ENCODE measurements around the gene TMEM14A. TPM values are rescaled to one million over a fixed set of nuclear protein-coding genes. Genes with fewer than 3 reads are reported as not detected.

The TMEM14A gene
- total RNA-seq, 1 donor = 19.9 TPM

DNA sequence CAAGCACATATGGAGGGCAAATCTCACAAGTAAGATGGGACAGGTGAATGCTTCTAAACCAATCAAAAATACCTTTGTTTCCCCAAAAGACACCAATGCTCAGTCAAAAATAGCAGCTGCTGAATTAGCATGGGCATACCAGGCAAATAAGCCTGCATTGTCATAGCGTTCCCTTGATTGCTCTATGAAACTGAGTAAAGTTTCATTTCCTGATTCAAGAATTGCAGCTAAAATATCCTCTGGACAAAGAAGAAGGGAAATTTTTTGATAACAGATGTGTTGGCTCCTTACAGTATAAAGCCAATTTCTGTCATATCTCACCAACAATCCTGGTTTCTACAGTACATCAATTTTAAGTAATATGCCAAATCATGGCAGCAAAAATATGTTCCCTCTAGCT is 3.3 kb upstream of the TMEM14A start:
- TF ChIP-seq, protein P1, sequence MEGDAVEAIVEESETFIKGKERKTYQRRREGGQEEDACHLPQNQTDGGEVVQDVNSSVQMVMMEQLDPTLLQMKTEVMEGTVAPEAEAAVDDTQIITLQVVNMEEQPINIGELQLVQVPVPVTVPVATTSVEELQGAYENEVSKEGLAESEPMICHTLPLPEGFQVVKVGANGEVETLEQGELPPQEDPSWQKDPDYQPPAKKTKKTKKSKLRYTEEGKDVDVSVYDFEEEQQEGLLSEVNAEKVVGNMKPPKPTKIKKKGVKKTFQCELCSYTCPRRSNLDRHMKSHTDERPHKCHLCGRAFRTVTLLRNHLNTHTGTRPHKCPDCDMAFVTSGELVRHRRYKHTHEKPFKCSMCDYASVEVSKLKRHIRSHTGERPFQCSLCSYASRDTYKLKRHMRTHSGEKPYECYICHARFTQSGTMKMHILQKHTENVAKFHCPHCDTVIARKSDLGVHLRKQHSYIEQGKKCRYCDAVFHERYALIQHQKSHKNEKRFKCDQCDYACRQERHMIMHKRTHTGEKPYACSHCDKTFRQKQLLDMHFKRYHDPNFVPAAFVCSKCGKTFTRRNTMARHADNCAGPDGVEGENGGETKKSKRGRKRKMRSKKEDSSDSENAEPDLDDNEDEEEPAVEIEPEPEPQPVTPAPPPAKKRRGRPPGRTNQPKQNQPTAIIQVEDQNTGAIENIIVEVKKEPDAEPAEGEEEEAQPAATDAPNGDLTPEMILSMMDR (IDR thresholded peaks at IDR 0.05; ENCODE audit: extremely low read depth, low read depth, low read length) = no peak
- H3K79me2 ChIP-seq (ENCODE audit: insufficient read depth, low read length) = peaks cover 19% of the 10 kb centered on the region
- peaks cover 11% of the 10 kb centered on the region for H3K36me3 ChIP-seq (ENCODE audit: insufficient read depth, low read length)
- no peaks in the 10 kb centered on the region for H3K9me3 ChIP-seq (ENCODE audit: low read depth, low read length)
- H2AFZ ChIP-seq (ENCODE audit: low read length) = no peak overlapping the region
- no peak overlapping the region for H3K4me3 ChIP-seq (ENCODE audit: insufficient read depth, low read length)
- no peak for DNase-seq (ENCODE audit: insufficient read length, low spot score, missing footprints)
- H3K27ac ChIP-seq (ENCODE audit: low read depth, low read length) = no peak overlapping the region
- H3K27me3 ChIP-seq (ENCODE audit: insufficient read depth, low read length) = peaks cover 3% of the 10 kb centered on the region
- H4K20me1 ChIP-seq (ENCODE audit: insufficient read depth, low read length) = peaks cover 4% of the 10 kb centered on the region
- H3K4me2 ChIP-seq (ENCODE audit: insufficient read depth, low read length) = no peak overlapping the region
- H3K4me1 ChIP-seq (ENCODE audit: insufficient read depth, low read length) = peaks cover 33% of the 10 kb centered on the region

DNA sequence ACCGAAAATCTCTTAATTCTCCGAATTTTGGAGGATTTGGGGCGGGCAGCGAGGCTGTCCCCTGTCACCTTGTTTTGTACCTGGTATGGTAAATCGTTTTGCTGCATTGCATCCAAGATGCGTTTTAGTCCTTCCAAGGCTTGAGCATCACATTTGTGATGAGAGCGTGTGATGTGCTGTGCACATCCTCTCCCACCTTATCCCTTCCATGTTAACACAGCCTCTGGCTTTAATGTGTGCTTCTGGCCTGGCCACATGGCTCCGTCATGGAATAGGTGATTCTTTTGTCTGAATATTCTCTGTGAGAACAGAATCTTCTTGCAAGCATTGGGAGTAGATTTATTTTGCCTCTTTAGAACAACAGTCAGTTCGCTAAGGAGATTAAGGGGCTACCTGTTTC is 763 bp downstream of the TMEM14A start:
- peak overlapping the region; percentile 81 for H3K4me3 ChIP-seq (ENCODE audit: insufficient read depth, low read length)
- peak overlapping the region; percentile 93 for H3K4me2 ChIP-seq (ENCODE audit: insufficient read depth, low read length)
- TF ChIP-seq, protein P1 (IDR thresholded peaks at IDR 0.05; ENCODE audit: extremely low read depth, low read depth, low read length) = no peak
- H3K27ac ChIP-seq (ENCODE audit: low read depth, low read length) = no peak overlapping the region
- peaks cover 3% of the 10 kb centered on the region for H3K27me3 ChIP-seq (ENCODE audit: insufficient read depth, low read length)
- no peaks in the 10 kb centered on the region for H3K79me2 ChIP-seq (ENCODE audit: insufficient read depth, low read length)
- DNase-seq (ENCODE audit: insufficient read length, low spot score, missing footprints) = no peak
- no peaks in the 10 kb centered on the region for H4K20me1 ChIP-seq (ENCODE audit: insufficient read depth, low read length)
- H2AFZ ChIP-seq (ENCODE audit: low read length) = no peak overlapping the region
- peaks cover 9% of the 10 kb centered on the region for H3K36me3 ChIP-seq (ENCODE audit: insufficient read depth, low read length)
- no peaks in the 10 kb centered on the region for H3K9me3 ChIP-seq (ENCODE audit: low read depth, low read length)
- H3K4me1 ChIP-seq (ENCODE audit: insufficient read depth, low read length) = peaks cover 10% of the 10 kb centered on the region

DNA sequence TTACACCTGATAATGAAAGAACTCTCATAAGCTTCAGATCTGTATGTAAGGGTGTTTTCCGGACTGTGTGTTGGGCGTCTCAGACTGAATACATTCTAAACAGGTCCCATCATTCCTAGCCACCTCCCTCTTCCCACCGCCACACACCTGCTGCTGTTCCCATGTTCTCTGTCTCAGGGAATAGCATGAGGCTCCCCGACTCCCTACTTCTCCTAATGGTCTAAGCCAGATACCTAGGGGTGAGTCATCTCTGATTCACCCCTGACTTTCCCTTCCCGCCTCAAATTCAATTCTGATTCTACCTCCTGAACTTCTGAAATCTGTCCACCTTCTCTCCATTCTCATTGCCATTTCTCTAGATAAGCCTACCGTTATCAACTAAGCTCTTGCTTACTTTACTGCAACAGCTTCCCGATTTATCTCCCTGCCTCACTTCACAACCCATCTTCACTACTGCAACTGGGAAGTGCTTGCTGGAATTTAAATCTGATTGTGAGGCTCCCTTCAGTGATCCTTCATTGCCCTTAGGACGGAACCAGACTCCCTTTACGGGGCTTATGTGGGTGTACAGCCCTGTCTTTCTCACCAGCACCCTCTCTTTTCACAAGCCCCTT is 1.6 kb downstream of the TMEM14A start:
- H2AFZ ChIP-seq (ENCODE audit: low read length) = no peak overlapping the region
- H3K4me2 ChIP-seq (ENCODE audit: insufficient read depth, low read length) = no peak overlapping the region
- H3K4me1 ChIP-seq (ENCODE audit: insufficient read depth, low read length) = peaks cover 10% of the 10 kb centered on the region
- no peak overlapping the region for H3K4me3 ChIP-seq (ENCODE audit: insufficient read depth, low read length)
- no peaks in the 10 kb centered on the region for H3K9me3 ChIP-seq (ENCODE audit: low read depth, low read length)
- peaks cover 3% of the 10 kb centered on the region for H3K27me3 ChIP-seq (ENCODE audit: insufficient read depth, low read length)
- no peak overlapping the region for H3K27ac ChIP-seq (ENCODE audit: low read depth, low read length)
- peaks cover under 1% of the 10 kb centered on the region for H3K36me3 ChIP-seq (ENCODE audit: insufficient read depth, low read length)
- no peaks in the 10 kb centered on the region for H4K20me1 ChIP-seq (ENCODE audit: insufficient read depth, low read length)
- DNase-seq (ENCODE audit: insufficient read length, low spot score, missing footprints) = peak; percentile 53
- TF ChIP-seq, protein P1 (IDR thresholded peaks at IDR 0.05; ENCODE audit: extremely low read depth, low read depth, low read length) = no peak
- H3K79me2 ChIP-seq (ENCODE audit: insufficient read depth, low read length) = no peaks in the 10 kb centered on the region

DNA sequence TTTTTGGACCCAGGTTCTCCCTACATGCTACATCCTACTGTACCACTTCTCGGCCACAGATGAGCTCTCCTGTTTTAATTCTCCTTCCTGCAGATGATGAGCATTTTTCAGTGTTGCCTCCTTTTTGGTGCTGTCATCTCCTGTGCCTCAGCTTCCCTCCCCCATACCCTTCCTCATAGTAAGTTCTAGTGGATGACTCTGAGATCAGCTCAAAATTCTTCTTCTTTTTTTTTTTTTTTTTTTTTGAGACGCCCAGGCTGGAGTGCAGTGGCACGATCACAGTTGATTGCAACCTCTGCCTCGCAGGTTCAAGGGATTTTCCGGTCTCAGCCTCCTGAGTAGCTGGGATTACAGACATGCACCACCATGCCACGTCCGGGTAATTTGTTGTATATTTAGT is 3.8 kb downstream of the TMEM14A start:
- Histone ChIP-seq H3K27me3 (ENCODE audit: insufficient read depth, low read length) (peaks cover 3% of the 10 kb centered on the region), H4K20me1 (ENCODE audit: insufficient read depth, low read length) (no peaks in the 10 kb centered on the region), H3K4me2 (ENCODE audit: insufficient read depth, low read length) (no peak overlapping the region), H2AFZ (ENCODE audit: low read length) (no peak overlapping the region), H3K4me3 (ENCODE audit: insufficient read depth, low read length) (no peak overlapping the region), H3K4me1 (ENCODE audit: insufficient read depth, low read length) (peaks cover 10% of the 10 kb centered on the region), H3K36me3 (ENCODE audit: insufficient read depth, low read length) (no peaks in the 10 kb centered on the region), H3K79me2 (ENCODE audit: insufficient read depth, low read length) (no peaks in the 10 kb centered on the region), H3K27ac (ENCODE audit: low read depth, low read length) (no peak overlapping the region), H3K9me3 (ENCODE audit: low read depth, low read length) (no peaks in the 10 kb centered on the region)
- TF ChIP-seq, protein P1 (IDR thresholded peaks at IDR 0.05; ENCODE audit: extremely low read depth, low read depth, low read length) = no peak
- no peak for DNase-seq (ENCODE audit: insufficient read length, low spot score, missing footprints)
